PC-3 (cell line): ENCODE results near the gene ADGRV1. TPM values are rescaled to one million over a fixed set of nuclear protein-coding genes. Genes with fewer than 3 reads are reported as not detected.

Experiments
- ATAC-seq: fragments of 200-7000 bp; cut with Tn5 transposase; 2 replicates; pipeline ENCODE4 v1.9.1; 2020; ENCODE audit warnings: mild to moderate bottlenecking, moderate library complexity
- BruUV-seq: library from RNA; stranded (reverse); fragments of 400-500 nt; replicated peaks from 2 replicates; lab custom pipeline; 2021; lab: Mats Ljungman, UMichigan
- CTCF ChIA-PET: fragments of 300-600 bp; sonication (Branson Sonifier 250); formaldehyde crosslinking; loops from one replicate; lab custom pipeline; 2022; ENCODE audit warnings: antibody characterized with exemption; lab: Charles Lee
- POLR2A ChIA-PET: fragments of 300-600 bp; sonication (Branson Sonifier 250); formaldehyde crosslinking; loops from one replicate; lab custom pipeline; 2022; ENCODE audit warnings: antibody characterized with exemption; ENCODE audit not compliant: unreplicated experiment; lab: Charles Lee
- DNase-seq: peaks from one replicate; pipeline ENCODE4 v3.0.0-alpha.2; 2015
- H2AFZ ChIP-seq: fragments of 300-600 bp; sonication (generic); 2 replicates; pipeline ENCODE4 v1.6.0; 2016; ENCODE audit warnings: antibody characterized with exemption, low read length
- H3F3A ChIP-seq: fragments of 300-600 bp; sonication (generic); one replicate; pipeline ENCODE4 v1.6.0; 2017; ENCODE audit warnings: antibody characterized with exemption, low read length, control low read depth, mild to moderate bottlenecking; ENCODE audit not compliant: unreplicated experiment
- H3K27ac ChIP-seq: fragments of 300-600 bp; sonication (generic); 2 replicates; pipeline ENCODE4 v1.5.1; 2016; ENCODE audit warnings: mild to moderate bottlenecking, low read length
- H3K27me3 ChIP-seq: fragments of 300-600 bp; sonication (generic); 2 replicates; pipeline ENCODE4 v1.6.1; 2016; ENCODE audit warnings: low read length, mixed read lengths
- H3K36me3 ChIP-seq: fragments of 300-600 bp; sonication (generic); 2 replicates; pipeline ENCODE4 v1.6.1; 2016; ENCODE audit warnings: low read depth, mixed run types, low read length, mixed read lengths
- H3K4me1 ChIP-seq: fragments of 300-600 bp; sonication (generic); 2 replicates; pipeline ENCODE4 v1.5.1; 2016; ENCODE audit warnings: low read length; ENCODE audit not compliant: insufficient read depth
- H3K4me2 ChIP-seq: fragments of 300-600 bp; sonication (generic); 2 replicates; pipeline ENCODE4 v1.6.0; 2016; ENCODE audit warnings: low read length
- H3K4me3 ChIP-seq: fragments of 300-600 bp; sonication (generic); 2 replicates; pipeline ENCODE4 v1.5.1; 2016; ENCODE audit warnings: mild to moderate bottlenecking, low read length, mixed read lengths
- H3K79me2 ChIP-seq: fragments of 300-600 bp; sonication (generic); 2 replicates; pipeline ENCODE4 v1.6.1; 2017; ENCODE audit warnings: low read length, mixed read lengths
- H3K9ac ChIP-seq: fragments of 300-600 bp; sonication (generic); 2 replicates; pipeline ENCODE4 v1.6.0; 2016; ENCODE audit warnings: mild to moderate bottlenecking, low read length
- H3K9me2 ChIP-seq: fragments of 300-600 bp; sonication (generic); replicated peaks from 2 replicates; pipeline ENCODE4 v1.6.1; 2016; ENCODE audit warnings: mixed run types, low read length, mixed read lengths
- H3K9me3 ChIP-seq: fragments of 300-600 bp; sonication (generic); 2 replicates; pipeline ENCODE4 v1.6.1; 2016; ENCODE audit warnings: low read length, mixed read lengths
- H4K20me1 ChIP-seq: fragments of 300-600 bp; sonication (generic); 2 replicates; pipeline ENCODE4 v1.6.1; 2016; ENCODE audit warnings: low read length, mixed read lengths
- CTCF ChIP-seq: fragments of 300-600 bp; sonication (generic); conservative IDR thresholded peaks from 2 replicates; pipeline ENCODE4 v1.5.1; 2017; ENCODE audit warnings: antibody characterized with exemption, low read depth, mild to moderate bottlenecking, low read length
- EZH2 ChIP-seq: fragments of 300-600 bp; sonication (generic); IDR thresholded peaks from one replicate; pipeline ENCODE4 v1.6.1; 2017; ENCODE audit warnings: antibody characterized with exemption, mild to moderate bottlenecking, low read length; ENCODE audit not compliant: unreplicated experiment
- EZH2phosphoT487 ChIP-seq: fragments of 300-600 bp; sonication (generic); IDR thresholded peaks from 2 replicates; pipeline ENCODE4 v1.6.1; 2018; ENCODE audit warnings: mild to moderate bottlenecking, antibody characterized with exemption, low read length, borderline replicate concordance
- intact Hi-C: fragments of 100-400 bp; cut with micrococcal nuclease; formaldehyde crosslinking; loops from 2 replicates; pipeline ENCODE4 v1.9.0; 2023
- total RNA-seq: library from RNA; depleted of rRNA; stranded (reverse); fragments of >200 nt; gene quantifications from 2 replicates; pipeline ENCODE4 v1.2.3, GENCODE V29; 2014

ADGRV1 gene
- total RNA-seq, 1 experiment from 2014 or later = 22.7 TPM

DNA sequence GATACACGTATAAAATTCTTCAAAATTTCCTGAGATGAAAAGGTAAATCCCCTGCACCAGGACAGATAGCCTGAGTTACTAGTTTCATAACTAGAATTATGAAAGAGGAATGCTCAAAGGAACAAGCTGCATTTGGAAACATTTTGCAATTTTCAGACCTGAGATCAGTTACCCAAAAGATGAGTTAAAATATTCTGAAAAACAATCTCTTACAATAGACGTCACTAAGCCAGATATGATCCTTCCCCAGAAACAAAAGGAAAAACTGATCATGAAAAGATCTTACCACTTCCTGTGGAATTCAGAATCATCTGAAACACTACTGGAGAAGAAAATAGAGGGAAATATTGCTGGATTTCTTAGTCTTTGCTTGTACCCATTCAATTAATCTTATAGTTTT is 619.9 kb downstream of the ADGRV1 start:
- no peaks in the 10 kb centered on the region for H3K9me2 ChIP-seq
- no peaks in the 10 kb centered on the region for H4K20me1 ChIP-seq
- no peaks in the 10 kb centered on the region for H3K9me3 ChIP-seq
- H3K79me2 ChIP-seq = no peaks in the 10 kb centered on the region
- H3K9ac ChIP-seq = no peak overlapping the region
- POLR2A ChIA-PET = no interaction called here
- DNase-seq (no peak), ATAC-seq (no peak)
- TF ChIP-seq EZH2 = no peak
- TF ChIP-seq EZH2phosphoT487 = no peak
- no peak for TF ChIP-seq CTCF
- no peaks in the 10 kb centered on the region for H3F3A ChIP-seq
- H3K27ac ChIP-seq = no peak overlapping the region
- intact Hi-C loops = no loop called here
- no peaks in the 10 kb centered on the region for H3K4me1 ChIP-seq
- CTCF ChIA-PET = no interaction called here
- H2AFZ ChIP-seq = no peak overlapping the region
- no peaks in the 10 kb centered on the region for H3K36me3 ChIP-seq
- BruUV-seq = no TSS peak
- H3K27me3 ChIP-seq = no peaks in the 10 kb centered on the region
- no peak overlapping the region for H3K4me2 ChIP-seq
- H3K4me3 ChIP-seq = no peak overlapping the region

- H3K79me2 ChIP-seq = no peaks in the 10 kb centered on the region
- H3K27me3 ChIP-seq = no peaks in the 10 kb centered on the region
- H2AFZ ChIP-seq = no peak overlapping the region
- POLR2A ChIA-PET = no interaction called here
- ATAC-seq (no peak), DNase-seq (no peak)
- CTCF ChIA-PET = no interaction called here
- H3K4me3 ChIP-seq = no peak overlapping the region
- intact Hi-C loops = no loop called here
- H3F3A ChIP-seq = no peaks in the 10 kb centered on the region
- H3K9ac ChIP-seq = no peak overlapping the region
- no peak overlapping the region for H3K4me2 ChIP-seq
- H3K4me1 ChIP-seq = no peaks in the 10 kb centered on the region
- H4K20me1 ChIP-seq = no peaks in the 10 kb centered on the region
- no peaks in the 10 kb centered on the region for H3K9me3 ChIP-seq
- H3K9me2 ChIP-seq = no peaks in the 10 kb centered on the region
- no peak overlapping the region for H3K27ac ChIP-seq
- H3K36me3 ChIP-seq = no peaks in the 10 kb centered on the region
- BruUV-seq = no TSS peak
- TF ChIP-seq EZH2phosphoT487 (no peak), CTCF (no peak), EZH2 (no peak)
Observed at GRCh38 chr5:91179018-91179417, 620.4 kb downstream of the ADGRV1 start.

DNA sequence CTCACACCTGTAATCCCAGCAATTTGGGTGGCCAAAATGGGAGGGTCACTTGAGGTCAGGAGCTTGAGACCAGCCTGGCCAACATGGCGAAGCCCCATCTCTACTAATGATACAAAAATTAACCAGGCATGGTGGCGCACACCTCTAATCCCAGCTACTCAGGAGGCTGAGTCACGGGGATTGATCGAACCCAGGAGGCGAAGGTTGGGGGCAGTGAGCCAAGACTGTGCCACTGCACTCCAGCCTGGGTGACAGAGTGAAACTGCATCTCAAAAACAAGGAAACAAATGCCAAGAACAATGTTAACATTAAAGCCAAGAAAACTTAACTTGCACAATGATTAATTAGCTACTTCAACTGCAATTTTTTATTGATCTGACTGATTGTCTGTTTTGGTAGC is 621.9 kb downstream of the ADGRV1 start:
- no peaks in the 10 kb centered on the region for H3K4me1 ChIP-seq
- POLR2A ChIA-PET = no interaction called here
- no peak overlapping the region for H3K27ac ChIP-seq
- H3K9me3 ChIP-seq = no peaks in the 10 kb centered on the region
- BruUV-seq = no TSS peak
- H3F3A ChIP-seq = no peaks in the 10 kb centered on the region
- H3K4me3 ChIP-seq = no peak overlapping the region
- H3K36me3 ChIP-seq = no peaks in the 10 kb centered on the region
- no peak overlapping the region for H3K9ac ChIP-seq
- CTCF ChIA-PET = no interaction called here
- TF ChIP-seq EZH2 = no peak
- no peak for TF ChIP-seq EZH2phosphoT487
- TF ChIP-seq CTCF = no peak
- ATAC-seq (no peak), DNase-seq (no peak)
- no peaks in the 10 kb centered on the region for H3K79me2 ChIP-seq
- H3K4me2 ChIP-seq = no peak overlapping the region
- H2AFZ ChIP-seq = no peak overlapping the region
- H3K27me3 ChIP-seq = no peaks in the 10 kb centered on the region
- H4K20me1 ChIP-seq = no peaks in the 10 kb centered on the region
- H3K9me2 ChIP-seq = no peaks in the 10 kb centered on the region
- intact Hi-C loops = no loop called here
